Medulla oblongata (tissue), 1 donor: ENCODE measurements around the gene KEL.

Experiments
- DNase-seq: peaks from one replicate; pipeline ENCODE4 v3.0.0-alpha.2; 2015; ENCODE audit errors: extremely low spot score

The KEL gene

DNA sequence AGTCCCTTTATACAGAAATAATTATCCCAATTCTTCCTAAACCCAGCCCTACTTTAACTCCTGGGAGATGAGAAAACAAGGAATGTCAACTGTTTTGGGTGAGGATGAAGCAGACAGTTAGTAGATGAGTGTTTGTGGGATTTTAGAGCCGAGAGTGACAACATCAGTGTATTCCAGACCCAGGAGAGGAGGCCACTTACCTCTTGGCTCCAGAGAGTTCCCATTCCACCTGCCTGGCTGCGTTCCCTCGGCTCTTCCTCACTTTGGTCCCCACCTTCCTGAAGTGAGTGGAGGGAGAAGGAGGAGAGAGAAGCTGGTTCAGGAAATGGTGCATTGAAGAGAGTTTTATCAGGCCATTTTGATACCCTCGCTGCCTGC, 579 bp downstream of the KEL start:
- DNase-seq, result no peak

DNA sequence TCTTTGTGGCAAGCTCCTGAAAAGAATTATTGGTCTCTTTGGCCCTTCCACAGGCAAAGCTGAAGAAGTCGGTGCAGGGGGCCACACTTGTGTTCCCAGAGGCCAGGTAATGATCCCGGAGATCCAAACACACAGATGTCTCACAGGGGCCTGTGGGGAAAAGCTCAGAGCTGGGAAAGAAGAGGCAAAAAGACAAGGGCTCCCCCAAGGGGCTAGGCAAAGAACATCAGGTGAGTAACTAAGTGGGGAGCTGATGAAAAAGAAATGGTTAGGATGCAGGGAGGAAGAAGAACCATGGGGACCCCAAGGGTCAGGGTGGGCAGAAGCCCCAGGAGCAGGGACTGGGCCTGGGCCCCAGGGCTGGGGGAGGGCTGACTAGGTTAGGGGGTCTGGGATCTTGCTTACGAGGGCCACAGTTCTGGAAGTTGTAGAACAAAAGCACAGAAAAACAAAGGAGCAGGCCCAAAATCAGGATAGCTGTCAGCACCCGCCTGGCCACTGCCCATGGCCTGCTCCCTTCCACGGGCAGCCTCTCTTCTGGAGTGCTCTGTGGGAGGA, 1.1 kb downstream of the KEL start:
- no peak for DNase-seq

- DNase-seq, result no peak
Measured at GRCh38 chr7:142959202-142959601, 3.0 kb downstream of the KEL start.

DNA sequence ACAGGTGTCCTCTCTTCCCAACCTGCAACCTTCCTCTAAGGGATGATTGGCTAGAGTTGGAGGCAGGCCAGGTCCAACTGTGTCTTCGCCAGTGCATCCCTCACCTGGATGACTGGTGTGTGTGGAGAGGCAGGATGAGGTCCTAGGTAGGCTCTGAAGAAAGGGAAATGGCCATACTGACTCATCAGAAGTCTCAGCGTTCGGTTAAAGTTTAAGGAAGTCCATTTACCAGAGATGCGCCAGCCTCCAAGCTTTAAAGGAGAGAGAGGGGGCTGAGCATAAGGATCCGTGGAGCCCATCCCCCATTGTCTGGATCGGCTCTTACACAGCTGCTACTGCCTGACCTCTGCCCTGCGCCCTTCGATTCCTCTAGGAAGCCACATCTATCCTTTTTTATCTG, 4.4 kb downstream of the KEL start:
- DNase-seq, result no peak

- no peak for DNase-seq
Measured at GRCh38 chr7:142956951-142957623, 5.1 kb downstream of the KEL start.

DNA sequence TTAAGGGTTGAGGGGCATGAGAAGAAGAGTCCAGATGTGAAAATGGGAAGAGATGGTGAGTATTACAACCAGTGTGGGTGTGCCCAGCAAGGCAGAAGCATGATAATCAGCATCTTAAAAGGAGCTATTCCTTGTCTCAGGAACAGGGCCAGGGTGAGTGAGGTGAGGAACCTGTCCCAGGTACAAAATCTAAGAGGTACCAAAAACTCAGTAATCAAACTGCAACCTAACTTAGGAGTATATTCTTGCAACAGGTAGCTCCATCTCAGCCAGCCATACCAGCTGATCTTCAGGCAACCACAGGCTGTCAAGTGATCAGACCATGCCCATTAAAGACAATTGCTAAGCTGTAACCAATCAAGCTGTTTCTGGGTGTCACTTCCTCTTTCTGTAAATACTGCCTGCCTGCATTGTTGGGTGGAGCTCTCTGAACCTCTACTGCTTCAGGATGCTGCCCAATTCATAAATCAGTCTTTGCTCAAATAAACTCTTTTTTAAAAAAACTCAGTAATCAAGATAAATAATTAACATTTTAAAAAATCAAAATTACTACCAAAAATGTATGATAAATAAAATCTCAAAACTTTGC, 7.4 kb downstream of the KEL start:
- no peak for DNase-seq

DNA sequence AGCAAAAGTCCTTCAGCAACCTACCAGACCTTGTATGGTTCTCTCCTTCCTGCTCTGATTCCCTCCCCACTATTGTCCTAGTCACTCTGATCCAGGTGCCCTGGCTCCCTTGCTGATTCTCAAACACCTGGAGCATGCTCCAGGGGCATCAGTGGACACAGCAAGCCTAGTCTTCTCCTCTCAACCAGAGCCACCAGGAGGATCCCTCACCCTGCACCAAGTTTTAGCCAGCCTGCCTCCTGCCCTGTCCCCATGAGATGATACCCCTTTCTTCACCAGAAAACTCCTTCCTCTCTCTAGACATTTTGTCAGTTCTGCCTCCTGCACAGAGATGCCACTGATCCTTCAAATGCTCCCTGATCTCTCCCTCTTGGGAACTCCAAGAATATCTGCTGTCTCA, 11.9 kb downstream of the KEL start:
- no peak for DNase-seq

GRCh38 chr7:142948603-142949002, 13.6 kb downstream of the KEL start:
- DNase-seq, result no peak

DNA sequence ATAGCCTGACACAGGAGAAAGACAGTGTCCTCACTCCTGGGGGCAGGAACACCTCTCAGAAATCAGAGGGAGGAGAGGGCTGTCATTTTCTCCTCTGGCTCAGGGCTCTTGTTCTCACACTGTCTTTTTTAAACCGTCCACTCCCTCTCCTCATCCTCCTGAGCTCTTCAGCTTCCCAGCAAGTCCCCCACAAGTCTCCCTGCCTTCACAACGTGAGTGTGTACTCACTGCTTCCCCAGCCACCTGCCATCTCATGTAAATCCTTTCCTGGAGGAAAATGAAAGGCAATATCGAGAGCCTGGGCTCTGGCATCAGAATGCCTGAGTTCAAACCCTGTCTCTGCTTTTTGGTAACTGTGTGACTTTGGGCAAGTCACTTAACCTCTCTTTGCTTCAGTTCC, 17.2 kb downstream of the KEL start:
- DNase-seq, result no peak

DNA sequence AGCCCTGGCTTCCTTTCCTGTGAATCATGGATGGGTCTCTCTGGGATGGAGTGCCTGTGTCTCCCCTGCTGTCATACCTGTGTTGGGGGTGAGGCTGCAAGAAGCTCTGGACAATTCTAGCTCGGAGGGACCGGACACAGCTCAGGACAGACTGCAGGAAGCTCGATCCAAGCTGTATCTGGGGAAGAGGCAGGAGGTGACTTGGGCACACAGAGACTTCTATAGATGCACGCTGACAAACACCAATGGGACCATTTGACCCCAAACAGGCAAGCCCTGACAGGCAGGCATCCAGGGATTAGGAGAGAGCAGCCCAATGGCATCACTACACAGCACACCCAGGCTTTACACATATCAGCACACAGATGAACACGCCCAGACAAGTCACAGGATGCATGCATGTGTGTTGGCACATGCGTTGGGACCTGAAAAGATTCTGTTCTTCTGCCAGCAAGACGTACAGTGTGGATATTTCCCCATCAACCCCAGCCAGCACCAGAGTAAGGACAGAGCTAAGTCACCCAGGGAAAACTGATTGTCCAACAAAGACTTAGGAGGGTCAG, 18.4 kb downstream of the KEL start:
- no peak for DNase-seq

DNA sequence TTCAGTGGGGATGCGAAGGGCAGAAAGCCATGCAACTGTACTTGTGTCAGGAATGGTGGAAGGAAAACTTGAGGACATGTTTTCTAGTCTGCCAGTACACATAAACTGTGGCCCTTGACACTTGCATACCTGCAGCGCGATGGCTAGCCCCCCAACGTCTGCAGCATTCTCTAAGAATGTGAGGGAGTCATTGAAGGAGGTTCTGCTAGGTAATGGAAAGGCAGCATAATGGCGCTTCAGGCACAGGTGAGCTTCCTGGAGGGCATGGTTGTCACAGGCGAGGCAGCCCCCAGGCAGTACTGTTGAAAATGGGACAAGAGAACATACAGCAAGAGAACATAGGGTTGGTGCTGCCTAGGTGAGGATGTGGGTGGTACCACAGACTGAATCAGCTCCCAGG, 19.4 kb downstream of the KEL start:
- no peak for DNase-seq

DNA sequence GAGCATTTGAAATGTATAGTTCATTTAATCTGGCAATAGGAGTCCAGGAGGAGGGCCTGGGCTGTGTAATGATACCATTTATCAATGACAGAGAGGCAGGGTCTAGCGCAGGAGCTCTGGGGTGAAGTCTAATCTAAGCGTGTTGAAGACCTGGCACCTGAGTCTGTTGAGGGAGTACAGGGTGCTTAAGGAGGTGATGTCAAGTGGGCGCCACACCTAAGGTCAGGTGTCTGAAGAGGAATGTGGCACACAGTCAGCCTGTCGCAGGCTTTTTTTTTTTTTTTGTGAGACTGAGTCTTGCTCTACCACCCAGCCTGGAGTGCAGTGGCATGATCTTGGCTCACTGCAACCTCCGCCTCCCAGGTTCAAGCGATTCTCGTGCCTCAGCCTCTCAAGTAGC, 20.6 kb downstream of the KEL start:
- DNase-seq, result no peak

GRCh38 chr7:142940966-142941535, 21.1 kb downstream of the KEL start:
- DNase-seq, result no peak

- no peak for DNase-seq
Measured at GRCh38 chr7:142939226-142939910, 22.8 kb downstream of the KEL start, which contains the start of gene LLCFC1. LLCFC1 (plus strand) TSS chr7:142939484; CDS start chr7:142939622, 138 bp downstream.

DNA sequence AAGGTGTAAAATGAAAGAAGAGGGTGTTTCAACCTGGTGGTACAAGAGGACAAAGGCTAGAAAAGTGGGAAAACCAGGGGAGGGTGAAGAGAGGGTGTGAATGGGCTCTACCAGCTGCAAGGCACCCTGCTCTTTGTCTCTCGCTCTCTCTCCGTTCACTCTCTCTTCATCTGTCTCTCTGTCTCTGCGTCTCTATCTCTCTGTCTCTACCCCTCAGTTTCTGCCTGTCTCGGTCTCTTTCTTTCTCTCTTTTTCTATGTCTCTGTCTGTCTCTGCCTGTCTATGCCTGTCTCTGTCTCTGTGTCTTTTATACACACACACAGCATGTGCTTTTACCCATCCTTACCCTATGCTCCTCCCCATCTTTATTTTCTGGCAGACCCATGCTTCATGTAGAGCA, 23.6 kb downstream of the KEL start:
- DNase-seq, result no peak

- no peak for DNase-seq
Measured at GRCh38 chr7:142935941-142936565, 26.1 kb downstream of the KEL start.

GRCh38 chr7:142934056-142934455, 28.1 kb downstream of the KEL start:
- DNase-seq, result no peak

- no peak for DNase-seq
Measured at GRCh38 chr7:142933624-142934023, 28.5 kb downstream of the KEL start, which contains the start of gene TRPV5. TRPV5 (minus strand) TSS chr7:142933746; CDS start chr7:142933459, 287 bp downstream.

- DNase-seq, result no peak
Measured at GRCh38 chr7:142933092-142933475, 29.1 kb downstream of the KEL start.

- no peak for DNase-seq
Measured at GRCh38 chr7:142932386-142933091, 29.6 kb downstream of the KEL start.

DNA sequence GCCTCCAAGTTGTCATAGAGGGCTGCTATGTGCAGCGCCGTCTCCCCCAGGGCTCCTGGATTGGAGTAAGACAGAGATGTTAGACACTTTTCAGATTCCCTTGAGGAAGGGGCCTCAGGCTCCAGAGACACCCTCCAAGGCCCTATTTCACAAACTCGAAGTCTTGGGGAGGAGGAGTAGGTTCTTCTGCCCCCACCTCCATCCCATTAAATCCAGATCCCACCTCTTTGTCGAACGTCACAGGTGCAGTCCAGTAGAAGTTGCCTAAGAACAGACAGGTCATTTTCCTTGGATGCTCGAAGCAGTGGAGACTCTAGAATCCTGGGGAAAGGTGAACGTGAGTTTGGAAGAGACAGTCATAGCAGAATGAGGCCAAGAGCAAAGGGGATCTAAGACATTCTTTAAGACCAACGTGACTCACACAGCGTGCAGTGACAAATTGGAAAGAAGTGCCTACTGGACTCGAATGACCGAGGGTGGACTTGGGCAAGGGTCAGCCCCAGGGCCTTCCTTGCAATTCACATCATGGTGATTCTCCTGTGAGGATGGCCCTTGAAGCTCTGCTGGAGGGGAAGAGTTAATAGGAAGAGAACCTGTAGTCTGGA, 31.9 kb downstream of the KEL start:
- DNase-seq, result no peak
